Stimulated activated CD4-positive, alpha-beta T cell treated with anti-CD3 and anti-CD28 coated beads, Interleukin-12 subunit alpha, Interleukin-12 subunit beta, amount 100 ng/mL, for 48 hours (primary cell): ENCODE results near the gene CTSC.
A peak's percentile ranks its signal among the peaks of the same experiment; 100 is the strongest.

Experiments
- DNase-seq, 3 donors: peaks; one replicate each; pipeline ENCODE4 v3.0.0-alpha.2; 2020; ENCODE audit warnings: low read depth in 2 of 3, low spot score in 1 of 3

CTSC gene

DNA sequence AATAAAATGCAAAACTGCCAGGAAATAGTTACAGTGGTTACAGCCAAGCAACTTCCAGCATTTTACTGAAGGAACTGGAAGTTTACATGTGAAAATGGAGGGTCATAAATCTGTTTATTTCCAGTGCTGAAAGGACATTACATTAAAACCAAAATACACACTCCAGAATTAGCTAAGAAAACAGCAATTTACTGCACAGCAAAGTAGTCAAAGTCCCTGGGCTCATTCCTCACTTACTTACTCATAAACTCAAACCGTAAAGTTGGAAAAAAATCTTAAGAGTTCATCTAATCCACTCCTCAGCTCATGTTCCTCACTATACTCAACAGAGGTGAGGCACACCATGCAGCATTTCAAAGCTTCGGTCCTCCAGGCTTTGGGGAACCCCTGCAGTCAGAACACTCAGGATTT lies 17.4 kb downstream of the CTSC start:
- no peak for DNase-seq

GRCh38 chr11:88318017-88318416 lies 19.5 kb downstream of the CTSC start:
- DNase-seq: no peak

- no peak for DNase-seq
These were observed 20.0 kb downstream of the CTSC start for GRCh38 chr11:88317536-88317935.

GRCh38 chr11:88315981-88316441 lies 21.5 kb downstream of the CTSC start:
- no peak for DNase-seq

GRCh38 chr11:88315015-88315414 lies 22.5 kb downstream of the CTSC start:
- no peak for DNase-seq

- DNase-seq: no peak
These were observed 24.1 kb downstream of the CTSC start for GRCh38 chr11:88313441-88313840.

GRCh38 chr11:88312628-88313027 lies 24.9 kb downstream of the CTSC start:
- no peak for DNase-seq

DNA sequence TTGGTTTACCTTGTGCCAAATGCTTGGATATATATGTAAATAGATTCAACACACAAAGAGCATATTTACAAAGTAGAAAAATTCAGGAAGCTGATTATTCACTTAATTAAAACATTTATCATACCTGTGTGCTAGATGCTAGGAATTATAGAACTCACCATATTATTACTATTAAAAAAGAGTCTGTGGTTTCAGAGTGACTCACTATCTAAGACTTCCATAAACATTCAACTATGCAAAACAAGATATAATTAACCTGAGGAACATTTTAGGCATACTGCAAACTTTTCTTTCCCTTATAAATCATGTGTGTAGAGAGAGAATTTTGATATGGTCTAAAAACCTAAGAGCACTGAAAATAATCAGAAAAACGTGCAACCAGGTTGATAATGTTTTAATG lies 27.3 kb downstream of the CTSC start:
- DNase-seq: no peak

- no peak for DNase-seq
These were observed 29.0 kb downstream of the CTSC start for GRCh38 chr11:88308576-88308975.

- no peak for DNase-seq
These were observed 29.6 kb downstream of the CTSC start for GRCh38 chr11:88307749-88308425.

DNA sequence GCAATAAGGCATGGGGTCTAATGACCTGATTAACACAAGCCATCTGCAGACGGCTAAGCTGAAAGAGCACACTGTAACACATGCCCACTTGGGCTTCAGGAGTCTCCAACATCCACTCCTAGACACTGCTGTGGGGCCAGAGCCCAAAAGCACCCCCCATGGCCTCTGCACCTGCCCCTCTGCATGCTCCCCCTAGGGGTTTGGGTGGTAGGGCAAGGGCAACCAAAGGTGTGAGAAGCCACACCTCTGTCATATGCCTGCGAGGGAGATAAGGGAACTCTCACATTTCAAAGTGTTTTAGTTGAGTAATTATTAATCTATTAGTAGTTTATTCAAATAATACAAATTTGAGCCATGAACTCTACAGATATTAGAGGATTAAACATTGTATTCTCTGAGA lies 30.8 kb downstream of the CTSC start:
- no peak for DNase-seq

DNA sequence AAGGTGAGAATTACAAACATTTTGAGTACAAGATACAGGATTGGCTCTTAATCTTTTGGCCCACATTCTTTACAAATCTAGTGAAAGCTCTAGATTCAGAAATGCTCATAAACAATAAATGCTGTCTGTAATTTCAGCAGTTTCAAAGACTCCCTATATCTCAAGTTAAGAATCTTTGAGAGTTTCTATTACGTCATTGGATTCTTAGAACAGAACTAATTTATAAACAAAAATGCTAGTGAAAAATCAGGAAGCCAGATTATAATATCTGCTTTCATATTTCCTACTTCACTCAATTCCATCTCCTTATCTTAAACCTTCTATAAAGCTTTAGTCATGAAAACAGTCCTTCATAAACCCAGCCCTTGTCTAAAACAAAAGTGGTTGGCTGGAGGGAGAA lies 32.1 kb downstream of the CTSC start:
- no peak for DNase-seq

DNA sequence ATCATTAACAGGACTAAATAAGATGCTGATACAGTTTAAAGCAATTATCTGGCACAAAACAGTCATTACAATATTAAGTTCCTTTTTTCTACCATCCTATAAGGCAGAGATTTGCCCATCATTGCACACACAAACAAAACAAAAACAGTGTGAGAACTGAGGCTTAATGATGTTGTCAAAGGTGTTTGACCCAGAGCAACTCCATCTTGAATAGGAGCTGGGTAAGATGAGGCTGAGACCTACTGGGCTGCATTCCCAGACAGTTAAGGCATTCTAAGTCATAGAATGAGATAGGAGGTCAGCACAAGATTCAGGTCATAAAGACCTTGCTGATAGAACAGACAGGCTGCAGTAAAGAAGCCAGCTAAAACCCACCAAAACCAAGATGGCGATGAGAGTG lies 33.2 kb downstream of the CTSC start:
- no peak for DNase-seq

DNA sequence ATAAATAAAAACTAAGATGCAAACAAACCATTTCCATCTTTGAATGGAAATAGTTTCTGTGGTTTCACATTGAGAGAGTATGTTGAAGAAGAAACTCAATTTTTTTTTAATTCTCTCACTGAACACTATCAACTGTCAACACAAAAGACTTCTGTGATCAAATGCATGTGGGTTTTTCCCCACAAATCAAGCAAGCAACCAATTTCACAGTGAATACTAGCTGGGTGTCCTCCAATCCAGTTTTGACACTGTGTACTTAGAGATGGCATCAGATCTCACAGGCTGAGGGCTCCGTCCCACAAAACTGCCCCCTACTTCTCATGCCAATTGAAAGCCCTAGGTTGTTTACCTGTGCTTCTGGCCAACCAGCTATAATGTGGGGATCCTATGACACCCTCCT lies 34.5 kb downstream of the CTSC start:
- no peak for DNase-seq

DNA sequence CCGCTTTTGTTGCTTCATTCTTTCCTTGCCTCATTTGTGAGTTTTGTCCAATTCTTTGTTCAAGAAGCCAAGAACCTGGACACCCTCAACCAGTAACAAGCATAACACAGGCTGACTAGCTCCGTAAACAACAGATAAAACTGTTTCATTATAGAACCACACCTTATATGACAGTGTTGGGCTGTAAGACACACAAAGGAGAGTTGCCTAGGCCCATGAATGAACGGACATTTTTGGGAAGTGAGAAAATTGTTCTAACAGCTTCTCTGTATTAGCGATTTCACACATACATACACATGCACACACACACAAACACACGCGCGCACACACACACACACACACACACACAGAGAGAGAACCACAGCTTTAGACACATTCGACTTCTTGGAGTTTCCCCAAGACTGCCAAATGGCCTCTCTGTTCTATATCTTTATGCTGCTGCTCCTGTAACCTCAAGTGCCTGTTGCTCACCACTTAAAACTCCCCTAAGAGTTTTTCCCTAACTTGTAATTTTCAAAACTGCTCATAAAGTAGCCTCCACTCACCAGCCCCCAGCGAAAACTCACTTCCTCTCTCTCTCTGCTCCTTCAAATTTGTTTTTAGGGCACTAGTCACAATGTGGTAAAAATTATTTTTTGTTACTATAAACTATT lies 35.9 kb downstream of the CTSC start:
- DNase-seq: peak in 1 of 3 donors; percentile 1

GRCh38 chr11:88300888-88301487 lies 36.5 kb downstream of the CTSC start:
- peak in 1 of 3 donors; percentile 3 for DNase-seq

GRCh38 chr11:88297863-88298262 lies 39.7 kb downstream of the CTSC start:
- no peak for DNase-seq

DNA sequence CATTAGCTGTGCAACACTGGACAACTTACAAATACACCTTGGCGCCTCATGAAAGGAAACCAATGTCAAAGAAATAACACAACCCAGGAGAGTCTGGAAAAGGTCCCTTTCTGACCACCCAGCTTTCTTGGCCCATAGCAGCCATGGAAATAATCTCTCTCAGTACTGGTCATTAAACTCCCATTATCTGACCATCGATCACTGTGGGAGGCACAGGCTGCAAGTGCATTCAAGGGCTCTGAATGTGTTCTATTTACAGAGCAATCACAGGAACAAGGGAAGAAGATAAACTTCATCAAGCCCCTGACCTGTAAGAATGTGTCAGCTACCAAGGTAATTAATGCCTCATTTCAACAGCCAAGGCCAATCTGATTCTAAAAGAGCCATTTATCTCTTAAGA lies 40.1 kb downstream of the CTSC start:
- no peak for DNase-seq

DNA sequence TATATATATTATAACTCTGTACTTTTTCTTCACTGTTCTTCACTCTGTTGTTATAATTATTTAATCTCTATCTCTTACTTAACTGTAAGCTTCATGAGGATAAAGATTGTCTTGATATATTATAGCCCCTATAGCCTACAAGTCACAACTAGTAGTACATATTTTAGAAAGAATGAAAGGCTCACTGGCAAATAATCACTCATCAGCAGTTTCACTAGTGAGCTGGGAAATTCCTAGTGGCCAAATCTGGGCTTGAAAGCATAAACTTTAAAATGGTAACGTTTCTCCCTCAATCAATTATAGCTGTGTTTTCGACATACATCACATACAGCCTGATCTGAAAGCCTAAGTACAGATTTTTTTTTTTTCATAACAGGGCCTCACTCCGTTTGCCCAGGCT lies 42.5 kb downstream of the CTSC start:
- no peak for DNase-seq

GRCh38 chr11:88293931-88294330 lies 43.6 kb downstream of the CTSC start:
- DNase-seq: no peak

- no peak for DNase-seq
These were observed 45.2 kb downstream of the CTSC start for GRCh38 chr11:88292171-88292843.

DNA sequence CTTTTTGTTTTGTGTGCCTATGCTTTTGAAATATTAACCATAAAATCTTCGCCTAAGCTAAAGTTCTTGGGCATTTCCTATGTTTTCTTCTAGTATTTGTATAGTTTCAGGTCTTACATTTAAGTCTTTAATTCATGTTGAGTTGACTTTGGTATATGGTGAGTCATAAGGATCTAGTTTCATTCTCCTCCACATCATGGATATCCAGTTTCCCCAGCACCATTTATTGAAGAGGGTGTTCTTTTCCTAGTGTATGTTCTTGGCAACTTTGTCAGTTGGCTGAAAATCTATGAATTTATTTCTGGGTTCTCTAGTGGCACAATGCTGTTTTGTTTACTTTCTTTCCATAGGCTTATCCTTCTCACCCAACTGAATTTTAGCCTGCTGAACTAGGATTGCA lies 49.0 kb downstream of the CTSC start:
- no peak for DNase-seq
